H1 (cell line): Measurements from ENCODE around the gene IL21R. TPM values are rescaled to one million over a fixed set of nuclear protein-coding genes. Genes with fewer than 3 reads are reported as not detected.

Source experiments
- CTCF ChIA-PET: fragments of 300-600 bp; sonication (Branson Sonifier 250); formaldehyde crosslinking; loops from one replicate; lab custom pipeline; 2021; ENCODE audit not compliant: partially characterized antibody; lab: Charles Lee
- POLR2A ChIA-PET: fragments of 300-600 bp; sonication (Branson Sonifier 250); formaldehyde crosslinking; loops from one replicate; lab custom pipeline; 2021; ENCODE audit warnings: inconsistent platforms; ENCODE audit not compliant: partially characterized antibody; lab: Charles Lee
- DNase-seq, 2 experiments: peaks; one replicate each; pipeline versions ENCODE4 v3.0.0 to v3.0.0-alpha.2; 2010 to 2022; ENCODE audit warnings: low spot score in 2 of 2, low read depth in 1 of 2, mixed read lengths in 1 of 2
- FAIRE-seq: peaks from 2 replicates; lab custom pipeline; 2011; peaks lifted over from hg19 to GRCh38; lab: Jason Lieb, UNC
- H2AFZ ChIP-seq: 2 replicates; pipeline ENCODE4 v1.8.1; 2012; ENCODE audit warnings: low read length, inconsistent platforms
- H2AK5ac ChIP-seq: 2 replicates; pipeline ENCODE4 v1.6.1; 2013; ENCODE audit warnings: low read depth, low read length
- H2BK120ac ChIP-seq: replicated peaks from 2 replicates; pipeline ENCODE3; 2013; ENCODE audit warnings: low read depth, low read length, inconsistent platforms
- H2BK12ac ChIP-seq: 2 replicates; pipeline ENCODE4 v1.6.1; 2013; ENCODE audit warnings: low read depth, low read length
- H2BK15ac ChIP-seq: 2 replicates; pipeline ENCODE4 v1.6.1; 2013; ENCODE audit warnings: low read length
- H2BK20ac ChIP-seq: 2 replicates; pipeline ENCODE4 v1.6.1; 2013; ENCODE audit warnings: low read length
- H2BK5ac ChIP-seq: 2 replicates; pipeline ENCODE4 v1.6.1; 2013; ENCODE audit warnings: low read depth, low read length
- H3K14ac ChIP-seq: 2 replicates; pipeline ENCODE4 v1.6.1; 2013; ENCODE audit warnings: inconsistent platforms; ENCODE audit not compliant: insufficient read length
- H3K18ac ChIP-seq: 2 replicates; pipeline ENCODE4 v1.6.1; 2013; ENCODE audit warnings: low read length; ENCODE audit errors: extremely low read depth
- H3K23ac ChIP-seq: 2 replicates; pipeline ENCODE4 v1.6.1; 2013; ENCODE audit warnings: inconsistent platforms; ENCODE audit not compliant: insufficient read length
- H3K23me2 ChIP-seq: 2 replicates; pipeline ENCODE4 v1.6.1; 2013; ENCODE audit warnings: low read depth, low read length
- H3K27ac ChIP-seq: 2 replicates; pipeline ENCODE4 v1.6.1; 2011; ENCODE audit warnings: low read depth, low read length, inconsistent platforms
- H3K27me3 ChIP-seq, 4 experiments: replicated peaks in 1 of 4; 1 replicate in 1 of 4; 2 replicates in 3 of 4; pipeline versions ENCODE4 v1.6.1 to v1.8.1; 2011 to 2013; ENCODE audit warnings: low read length in 3 of 4, mild to moderate bottlenecking in 3 of 4, inconsistent platforms in 2 of 4, mixed read lengths in 2 of 4, moderate library complexity in 1 of 4; ENCODE audit not compliant: control insufficient read depth in 3 of 4, insufficient read depth in 3 of 4; ENCODE audit errors: extremely low read depth in 1 of 4
- H3K36me3 ChIP-seq, 4 experiments: 2 replicates each; pipeline versions ENCODE4 v1.6.1 to v1.8.1; 2011 to 2013; ENCODE audit warnings: mild to moderate bottlenecking in 4 of 4, low read length in 3 of 4, moderate library complexity in 2 of 4, control low read depth in 1 of 4, inconsistent platforms in 1 of 4; ENCODE audit not compliant: insufficient read depth in 4 of 4, control insufficient read depth in 2 of 4
- H3K4ac ChIP-seq: replicated peaks from 2 replicates; pipeline ENCODE3; 2013; ENCODE audit warnings: low read length, low read depth, mixed read lengths, inconsistent platforms; ENCODE audit not compliant: insufficient read length
- H3K4me1 ChIP-seq, 4 experiments: replicated peaks in 1 of 4; 1 replicate in 1 of 4; 2 replicates in 3 of 4; pipeline versions ENCODE4 v1.6.1 to v1.8.1; 2011 to 2013; ENCODE audit warnings: low read length in 3 of 4, inconsistent platforms in 2 of 4, mixed read lengths in 1 of 4; ENCODE audit not compliant: insufficient read depth in 4 of 4, control insufficient read depth in 3 of 4
- H3K4me2 ChIP-seq, 2 experiments: 2 replicates each; pipeline versions ENCODE4 v1.6.1 to v1.8.1; 2011 to 2013; ENCODE audit warnings: low read depth in 2 of 2, low read length in 2 of 2, control low read depth in 1 of 2, inconsistent platforms in 1 of 2, mild to moderate bottlenecking in 1 of 2; ENCODE audit not compliant: insufficient read depth in 1 of 2
- H3K4me3 ChIP-seq, 4 experiments: fragments of 200-600, 300-600 bp in 1 of 4; sonication (generic), shearing (Covaris generic), sonication (Bioruptor Twin) in 1 of 4; 2 replicates each; pipeline versions ENCODE4 v1.5.1 to v1.8.1; 2011 to 2016; ENCODE audit warnings: low read length in 4 of 4, low read depth in 3 of 4, control low read depth in 2 of 4, inconsistent platforms in 2 of 4, mild to moderate bottlenecking in 2 of 4, mixed read lengths in 1 of 4, moderate library complexity in 1 of 4; ENCODE audit not compliant: insufficient read depth in 2 of 4; ENCODE audit errors: extremely low read depth in 1 of 4
- H3K56ac ChIP-seq: replicated peaks from 2 replicates; pipeline ENCODE3; 2013; ENCODE audit warnings: low read depth, mild to moderate bottlenecking, mixed read lengths, low read length, inconsistent platforms; ENCODE audit not compliant: insufficient read length
- H3K79me1 ChIP-seq: 2 replicates; pipeline ENCODE4 v1.6.1; 2013; ENCODE audit warnings: low read depth, low read length, control low read depth
- H3K79me2 ChIP-seq, 2 experiments: 2 replicates each; pipeline versions ENCODE4 v1.6.1 to v1.8.1; 2012 to 2013; ENCODE audit warnings: low read length in 2 of 2, mild to moderate bottlenecking in 2 of 2, inconsistent platforms in 1 of 2; ENCODE audit not compliant: insufficient read depth in 2 of 2, control insufficient read depth in 1 of 2
- H3K9ac ChIP-seq, 4 experiments: replicated peaks in 1 of 4; 1 replicate in 1 of 4; 2 replicates in 3 of 4; pipeline versions ENCODE4 v1.6.1 to v1.8.1; 2011 to 2013; ENCODE audit warnings: low read depth in 3 of 4, low read length in 3 of 4, control low read depth in 2 of 4, mild to moderate bottlenecking in 2 of 4, moderate library complexity in 2 of 4, inconsistent platforms in 1 of 4; ENCODE audit errors: extremely low read depth in 1 of 4
- H3K9me3 ChIP-seq, 2 experiments: 2 replicates each; pipeline versions ENCODE4 v1.6.1 to v1.8.1; 2012 to 2013; ENCODE audit warnings: mild to moderate bottlenecking in 2 of 2, moderate library complexity in 2 of 2, control low read depth in 1 of 2, inconsistent platforms in 1 of 2, low read depth in 1 of 2, low read length in 1 of 2, mixed read lengths in 1 of 2; ENCODE audit not compliant: insufficient read depth in 2 of 2
- H4K20me1 ChIP-seq, 2 experiments: replicated peaks in 1 of 2; 2 replicates each; pipeline versions ENCODE3 to v1.8.1; 2011 to 2013; ENCODE audit warnings: inconsistent platforms in 2 of 2, low read length in 2 of 2, mild to moderate bottlenecking in 1 of 2; ENCODE audit not compliant: insufficient read depth in 2 of 2, control insufficient read depth in 1 of 2
- H4K5ac ChIP-seq: 2 replicates; pipeline ENCODE4 v1.6.1; 2013; ENCODE audit warnings: low read length, low read depth, mixed read lengths, inconsistent platforms; ENCODE audit not compliant: insufficient read length
- H4K8ac ChIP-seq: 2 replicates; pipeline ENCODE4 v1.8.0; 2013; ENCODE audit warnings: mild to moderate bottlenecking, moderate library complexity, low read length, inconsistent platforms; ENCODE audit not compliant: insufficient read depth; ENCODE audit errors: extremely low read depth
- H4K91ac ChIP-seq: replicated peaks from 2 replicates; pipeline ENCODE3; 2013; ENCODE audit warnings: low read length, mixed read lengths, inconsistent platforms; ENCODE audit not compliant: insufficient read length
- CHD1 ChIP-seq: IDR thresholded peaks from 2 replicates; pipeline ENCODE4 v1.6.1; 2012; ENCODE audit warnings: low read depth, low read length, improper control_type of control experiment
- FOSL1 ChIP-seq: IDR thresholded peaks from 2 replicates; pipeline ENCODE4 v1.6.1; 2011; ENCODE audit warnings: mild to moderate bottlenecking, low read depth, low read length, moderate library complexity; ENCODE audit not compliant: insufficient read depth
- RAD21 ChIP-seq, 2 experiments: IDR thresholded peaks in 1 of 2; conservative IDR thresholded peaks in 1 of 2; 2 replicates each; pipeline ENCODE4 v1.6.1; 2011; ENCODE audit warnings: low read depth in 2 of 2, low read length in 2 of 2, improper control_type of control experiment in 1 of 2, inconsistent platforms in 1 of 2, mild to moderate bottlenecking in 1 of 2, moderate library complexity in 1 of 2
- RXRA ChIP-seq: IDR thresholded peaks from 2 replicates; pipeline ENCODE4 v1.6.1; 2011; ENCODE audit warnings: low read depth, mild to moderate bottlenecking, low read length, moderate library complexity; ENCODE audit not compliant: insufficient read depth
- SP1 ChIP-seq: IDR thresholded peaks from 2 replicates; pipeline ENCODE4 v1.6.1; 2011; ENCODE audit warnings: low read depth, low read length
- TBP ChIP-seq: IDR thresholded peaks from 2 replicates; pipeline ENCODE4 v1.6.1; 2011; ENCODE audit warnings: low read depth, low read length, improper control_type of control experiment
- WGBS, 2 experiments: shearing (Covaris generic) in 1 of 2; methylation state at CpG; one replicate each; pipeline versions ENCODE4 v1.1.6 to v1.1.7; 2013 to 2015; ENCODE audit warnings: low lambda C conversion rate in 2 of 2, mixed read lengths in 2 of 2, inconsistent platforms in 1 of 2, low coverage in 1 of 2, missing lambda C conversion rate in 1 of 2; ENCODE audit not compliant: insufficient replicate concordance in 2 of 2, insufficient coverage in 1 of 2, insufficient read length in 1 of 2; ENCODE audit errors: extremely low coverage in 1 of 2, missing lambda C conversion rate in 1 of 2; 5-methylcytosine and 5-hydroxymethylcytosine counted together
- polyA plus RNA-seq, 7 experiments: library from polyadenylated mRNA; depleted of rRNA in 3 of 7; stranded (reverse) in 5 of 7; unstranded in 2 of 7; fragments of >200 nt in 5 of 7; fragments of 200-250 nt in 2 of 7; gene quantifications; 1 replicate in 5 of 7; 2 replicates in 1 of 7; 4 replicates in 1 of 7; pipeline versions ENCODE4 v1.2.1 to v1.2.3, GENCODE V29; 2011 to 2013; ENCODE audit warnings: missing spikeins in 2 of 7, mixed read lengths in 2 of 7
- total RNA-seq: library from RNA; stranded (reverse); fragmentation: NEBNext Ultra II Directional; extraction: Animal tissue kit (Norgen Biotek cat#: 25700); gene quantifications from 2 replicates; pipeline ENCODE4 v1.2.1, GENCODE V29; 2021
- TF ChIP-seq, protein P1 (sequence below): IDR thresholded peaks from 2 replicates; pipeline ENCODE4 v1.6.1; 2012; ENCODE audit warnings: low read length, inconsistent platforms

The IL21R gene
- total and polyA plus RNA-seq, 2 of the 8 experiments (the other 6 are each of a cell fraction or from before 2014, with no cell fraction given), result 0.34 to 0.70 TPM

- H3K4me3 ChIP-seq, result no peak overlapping the region
- no peak overlapping the region for H3K23ac ChIP-seq
- H2BK12ac ChIP-seq, result no peak overlapping the region
- H2BK5ac ChIP-seq, result no peak overlapping the region
- peaks cover 0 to 4% (median 0%) of the 10 kb centered on the region in 4 experiments; a peak in 2 of 7 replicates for H3K4me1 ChIP-seq
- H2BK120ac ChIP-seq, result no peak overlapping the region
- DNase-seq, result peak in 1 of 2 experiments; percentile 24
- no peak for FAIRE-seq
- H2BK15ac ChIP-seq, result no peak overlapping the region
- H3K9me3 ChIP-seq, result no peaks in the 10 kb centered on the region
- ChIA-PET POLR2A (interaction anchor here (1.7 kb wide), 1 partner anchor 13 kb away, joined by 3 read pairs; no protein-coding TSS in a partner anchor), CTCF (interaction anchor here (1.0 to 1.8 kb wide), 3 partner anchors 9 to 17 kb away, joined by 3 to 5 read pairs (median 4); no protein-coding TSS in a partner anchor)
- H2AFZ ChIP-seq, result no peak overlapping the region
- no peak overlapping the region for H2BK20ac ChIP-seq
- H3K79me1 ChIP-seq, result 0 out of 2 replicates have a peak, but pooled peaks cover 4% of the 10 kb centered on the region
- no peaks in the 10 kb centered on the region for H3K36me3 ChIP-seq
- H3K79me2 ChIP-seq, result no peaks in the 10 kb centered on the region
- H4K8ac ChIP-seq, result no peak overlapping the region; the same call in 1 of the 2 replicates
- H3K18ac ChIP-seq, result no peak overlapping the region
- no peak overlapping the region for H2AK5ac ChIP-seq
- H3K14ac ChIP-seq, result no peak overlapping the region
- no peak overlapping the region for H3K27ac ChIP-seq
- H4K5ac ChIP-seq, result no peak overlapping the region
- no peak overlapping the region for H3K4me2 ChIP-seq
- H3K4ac ChIP-seq, result no peak overlapping the region
- H3K9ac ChIP-seq, result no peak overlapping the region
- H3K23me2 ChIP-seq, result peaks cover 5% of the 10 kb centered on the region
- no peak overlapping the region for H3K56ac ChIP-seq
- 88% methylated on average over 9 of the region's 9 CpGs; no CpG with 5 or more reads in 1 of the 2 experiments for WGBS, 2 experiments
- H3K27me3 ChIP-seq, result no peaks in the 10 kb centered on the region
- H4K91ac ChIP-seq, result no peak overlapping the region
- peaks cover 0 to 5% of the 10 kb centered on the region in 2 experiments for H4K20me1 ChIP-seq
- no peak for TF ChIP-seq FOSL1
- TF ChIP-seq, protein P1, sequence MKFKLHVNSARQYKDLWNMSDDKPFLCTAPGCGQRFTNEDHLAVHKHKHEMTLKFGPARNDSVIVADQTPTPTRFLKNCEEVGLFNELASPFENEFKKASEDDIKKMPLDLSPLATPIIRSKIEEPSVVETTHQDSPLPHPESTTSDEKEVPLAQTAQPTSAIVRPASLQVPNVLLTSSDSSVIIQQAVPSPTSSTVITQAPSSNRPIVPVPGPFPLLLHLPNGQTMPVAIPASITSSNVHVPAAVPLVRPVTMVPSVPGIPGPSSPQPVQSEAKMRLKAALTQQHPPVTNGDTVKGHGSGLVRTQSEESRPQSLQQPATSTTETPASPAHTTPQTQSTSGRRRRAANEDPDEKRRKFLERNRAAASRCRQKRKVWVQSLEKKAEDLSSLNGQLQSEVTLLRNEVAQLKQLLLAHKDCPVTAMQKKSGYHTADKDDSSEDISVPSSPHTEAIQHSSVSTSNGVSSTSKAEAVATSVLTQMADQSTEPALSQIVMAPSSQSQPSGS, result no peak
- no peak for TF ChIP-seq TBP
- no peak for TF ChIP-seq CHD1
- TF ChIP-seq SP1, result no peak
- TF ChIP-seq RXRA, result no peak
- no peak for TF ChIP-seq RAD21 (IDR thresholded peaks at IDR 0.05 in 1 of 2, conservative IDR thresholded peaks at IDR 0.05 in 1 of 2; ENCODE audit: low read depth in 2 of 2, low read length in 2 of 2)
These were observed 35.1 kb downstream of the IL21R start for GRCh38 chr16:27436921-27437650.
